ENCODE results near the gene ABCA4.
"Not testable (repeated sequence)": the region's sequence is repeated elsewhere in the genome, so short reads cannot be mapped to it uniquely, and the experiment has no call there.

ABCA4 gene

GRCh38 chr1:94000510-94001282 is 120.3 kb downstream of the ABCA4 start:
- FAIRE-seq: no peak

- no peak for FAIRE-seq
These were observed 121.0 kb downstream of the ABCA4 start for GRCh38 chr1:93999840-94000415.

DNA sequence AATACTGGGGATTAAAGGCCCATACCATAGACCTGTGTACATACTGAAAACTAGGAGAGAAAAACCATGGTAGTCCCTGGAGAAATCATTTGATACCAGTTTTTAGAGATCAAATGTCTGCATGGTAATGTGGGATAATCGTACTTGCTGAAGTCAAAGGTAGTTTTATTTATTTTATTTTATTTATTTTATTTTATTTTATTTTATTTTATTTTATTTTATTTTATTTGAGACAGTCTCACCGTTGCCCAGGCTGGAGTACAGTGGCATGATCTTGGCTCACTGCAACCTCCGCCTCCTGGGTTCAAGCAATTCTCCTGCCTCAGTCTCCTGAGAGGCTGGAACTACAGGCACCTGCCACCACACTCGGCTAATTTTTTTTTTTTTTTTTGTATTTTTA is 122.4 kb downstream of the ABCA4 start:
- FAIRE-seq: not testable (repeated sequence)

- FAIRE-seq: no peak
These were observed 123.2 kb downstream of the ABCA4 start for GRCh38 chr1:93997756-93998155.

GRCh38 chr1:93995837-93996536 is 125.0 kb downstream of the ABCA4 start:
- no peak for FAIRE-seq

DNA sequence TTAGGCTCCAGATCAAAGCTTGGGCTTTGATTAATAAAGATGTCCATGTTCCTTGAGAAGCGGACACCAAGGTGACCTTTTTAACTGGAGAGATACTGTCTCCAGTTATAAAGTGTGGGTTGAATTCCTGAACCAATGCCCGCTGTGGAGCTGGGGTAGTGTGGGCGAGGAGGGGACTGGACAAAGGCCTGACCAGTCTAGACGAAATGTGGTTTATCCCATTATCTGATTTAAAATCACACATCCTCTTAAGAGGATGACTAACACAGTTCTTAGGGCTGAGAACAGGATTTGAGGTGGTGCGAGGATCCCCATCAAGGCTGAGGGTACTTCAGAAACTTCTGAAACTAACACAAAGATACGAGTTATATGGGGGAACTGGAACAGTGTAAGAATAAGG is 127.2 kb downstream of the ABCA4 start:
- no peak for FAIRE-seq

- no peak for FAIRE-seq
These were observed 128.0 kb downstream of the ABCA4 start for GRCh38 chr1:93992954-93993353.

- FAIRE-seq: no peak
These were observed 128.8 kb downstream of the ABCA4 start for GRCh38 chr1:93992190-93992589.

GRCh38 chr1:93991271-93991670 is 129.7 kb downstream of the ABCA4 start:
- no peak for FAIRE-seq

DNA sequence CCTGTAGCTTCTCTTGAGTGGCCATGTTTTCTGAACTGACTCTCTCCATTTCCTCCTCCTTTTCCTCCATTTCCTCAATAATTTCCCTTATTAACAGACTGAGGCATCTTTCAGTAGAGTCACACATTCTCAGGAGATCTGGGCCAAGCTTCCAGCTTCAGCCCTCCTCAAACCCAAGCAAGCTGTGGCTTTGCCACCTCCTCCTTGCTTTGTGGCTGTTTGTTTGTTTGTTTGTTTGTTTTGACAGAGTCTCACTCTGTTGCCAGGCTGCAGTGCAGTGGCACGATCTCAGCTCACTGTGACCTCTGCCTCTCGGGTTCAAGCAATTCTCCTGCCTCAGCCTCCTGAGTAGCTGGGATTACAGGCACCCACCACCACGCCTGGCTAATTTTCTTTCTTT is 130.5 kb downstream of the ABCA4 start:
- not testable (repeated sequence) for FAIRE-seq

GRCh38 chr1:93990010-93990409 is 130.9 kb downstream of the ABCA4 start:
- no peak for FAIRE-seq

DNA sequence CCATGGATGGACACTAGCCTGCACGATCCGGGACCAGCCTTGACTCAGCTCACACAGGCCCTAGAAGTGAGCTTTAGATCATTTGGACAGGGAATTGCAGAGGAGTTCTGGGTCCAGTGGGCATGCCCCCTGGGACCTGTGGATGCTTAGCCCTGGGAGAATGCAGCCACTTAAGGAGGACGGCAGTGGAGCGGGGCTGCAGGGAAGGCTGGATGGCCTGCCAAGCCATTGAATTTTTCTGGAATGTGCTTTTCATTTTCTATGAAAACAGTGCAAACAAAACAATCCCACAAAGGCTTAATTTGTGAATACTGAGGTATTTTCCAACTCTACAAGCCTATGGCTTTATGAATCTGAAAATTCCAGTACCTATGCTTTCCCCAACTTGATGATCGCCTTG is 131.3 kb downstream of the ABCA4 start:
- no peak for FAIRE-seq

- FAIRE-seq: no peak
These were observed 132.2 kb downstream of the ABCA4 start for GRCh38 chr1:93988634-93989350.

- FAIRE-seq: no peak
These were observed 139.7 kb downstream of the ABCA4 start for GRCh38 chr1:93981274-93981667.

- FAIRE-seq: no peak
These were observed 140.4 kb downstream of the ABCA4 start for GRCh38 chr1:93980320-93981273.

DNA sequence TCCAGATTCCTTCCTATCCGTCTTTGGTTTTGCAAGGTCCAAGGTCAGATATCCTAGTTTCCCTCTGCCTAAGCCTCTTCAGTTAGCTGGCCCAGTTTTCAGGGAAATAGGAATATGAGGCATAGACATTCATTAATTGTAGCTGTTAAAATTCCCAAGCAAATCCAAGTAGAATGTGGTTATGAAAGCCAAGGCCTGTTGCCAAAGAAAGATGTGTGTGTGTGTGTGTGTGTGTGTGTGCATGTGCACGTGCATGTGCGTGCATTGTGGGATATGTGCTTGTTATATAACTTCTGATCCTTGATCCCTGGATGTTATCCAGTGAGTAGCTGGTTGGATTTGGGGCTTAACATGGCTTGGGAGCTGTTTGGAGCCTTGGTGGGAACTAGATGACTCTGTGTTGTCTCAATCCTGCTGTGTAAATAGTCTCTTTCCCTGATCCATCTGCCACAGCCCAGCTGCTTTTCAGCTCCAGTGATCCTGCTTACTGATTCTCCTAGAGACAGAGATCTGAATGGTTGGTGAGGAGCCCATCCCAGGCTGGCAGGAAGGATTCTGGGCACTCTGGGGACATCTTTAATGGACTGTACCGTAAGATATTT is 141.1 kb downstream of the ABCA4 start:
- FAIRE-seq: peak; percentile 95

- FAIRE-seq: no peak
These were observed 141.8 kb downstream of the ABCA4 start for GRCh38 chr1:93979040-93979717.

DNA sequence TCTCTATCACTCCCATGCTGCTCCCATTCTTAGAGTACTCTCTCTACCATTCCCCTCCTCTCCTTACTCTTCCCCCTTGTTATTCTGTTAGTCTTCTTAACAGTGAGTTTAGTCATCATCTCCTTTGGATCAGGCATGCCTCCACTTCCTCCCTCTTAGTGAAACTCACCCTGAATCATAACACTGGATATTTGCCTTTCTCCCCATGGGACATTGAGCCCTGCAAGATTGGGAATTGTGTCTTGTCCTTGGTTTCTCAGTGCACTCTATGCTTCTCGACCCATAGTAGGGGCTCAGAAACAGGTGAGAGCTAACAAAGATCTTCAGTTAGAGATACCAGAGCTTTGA is 143.4 kb downstream of the ABCA4 start:
- no peak for FAIRE-seq

- no peak for FAIRE-seq
These were observed 144.0 kb downstream of the ABCA4 start for GRCh38 chr1:93976711-93977597.

- FAIRE-seq: no peak
These were observed 144.7 kb downstream of the ABCA4 start for GRCh38 chr1:93976291-93976690.
